ENCODE measurements around the gene RHOG.
A peak's percentile ranks its signal among the peaks of the same experiment; 100 is the strongest.

RHOG gene

DNA sequence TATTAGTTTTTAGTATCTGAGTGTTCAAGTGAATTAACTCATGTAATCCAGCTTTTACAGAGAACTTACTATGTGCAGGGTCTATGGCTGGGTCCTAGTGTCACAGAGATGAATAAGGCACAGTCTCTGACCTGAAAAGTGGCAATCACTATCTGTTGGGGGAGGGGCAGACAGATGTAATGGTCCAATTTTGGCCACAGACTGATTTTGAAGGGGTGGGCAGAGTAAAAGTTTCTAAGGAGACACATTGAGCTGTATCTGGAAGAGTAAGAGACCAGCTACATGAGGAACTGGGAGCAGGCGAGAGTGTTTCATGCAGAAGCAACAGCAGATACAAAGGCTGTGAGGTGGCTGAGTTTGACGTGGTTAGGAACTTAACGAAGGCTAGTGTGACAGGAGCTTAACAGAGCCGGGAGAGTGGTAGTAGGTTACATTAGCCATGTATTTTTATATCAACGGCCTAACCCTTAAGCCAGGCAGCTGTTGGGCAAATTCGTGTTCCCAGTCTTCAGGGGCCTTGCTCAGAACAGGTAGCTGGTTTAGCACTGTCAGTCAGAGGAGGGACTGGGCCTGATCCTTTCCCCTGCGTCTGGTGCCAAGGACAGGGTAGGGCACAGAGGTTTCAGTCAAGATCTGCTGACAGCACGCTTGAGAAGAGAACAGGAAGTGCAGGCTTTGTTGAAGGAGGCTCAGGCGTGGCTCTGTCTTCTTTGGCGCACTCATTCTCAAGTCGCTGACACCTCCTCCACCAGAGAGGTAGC lies 13.3 kb upstream of the RHOG start:
- peak overlapping the region; percentile 88; the same call in 1 of the 2 replicates for H3K4me3 ChIP-seq (ENCODE audit: low read depth, low read length)
- DNase-seq (ENCODE audit: low read depth), result peak; percentile 80

DNA sequence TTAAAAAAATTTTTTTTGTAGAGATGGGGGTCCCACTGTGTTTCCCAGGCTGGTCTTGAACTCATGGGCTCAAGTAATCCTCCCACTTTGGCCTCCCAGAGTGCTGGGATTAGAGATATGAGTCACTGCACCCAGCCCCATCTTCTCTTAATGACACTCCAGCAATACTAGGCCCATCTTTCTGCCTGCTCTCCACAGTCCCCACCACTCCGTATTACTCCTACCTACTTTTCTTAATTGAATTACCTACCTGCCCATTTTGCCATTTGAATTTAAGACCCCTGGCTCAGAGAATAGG lies 12.7 kb upstream of the RHOG start:
- no peak for TF ChIP-seq CTCF (IDR thresholded peaks at IDR 0.05; ENCODE audit: low read depth, low read length, missing control alignments)
- DNase-seq (ENCODE audit: low read depth), result no peak
- no peak overlapping the region for H3K4me3 ChIP-seq (ENCODE audit: low read depth, low read length)

More for the DNA sequence above, 13.3 kb upstream of the RHOG start:
- no peak for TF ChIP-seq CTCF (IDR thresholded peaks at IDR 0.05; ENCODE audit: low read depth, low read length, missing control alignments)

- no peak for DNase-seq (ENCODE audit: low read depth)
- no peak overlapping the region for H3K4me3 ChIP-seq (ENCODE audit: low read depth, low read length)
- peak; percentile 60 for TF ChIP-seq CTCF (IDR thresholded peaks at IDR 0.05; ENCODE audit: low read depth, low read length, missing control alignments)
Observed at GRCh38 chr11:3849297-3849874, 8.6 kb upstream of the RHOG start.

DNA sequence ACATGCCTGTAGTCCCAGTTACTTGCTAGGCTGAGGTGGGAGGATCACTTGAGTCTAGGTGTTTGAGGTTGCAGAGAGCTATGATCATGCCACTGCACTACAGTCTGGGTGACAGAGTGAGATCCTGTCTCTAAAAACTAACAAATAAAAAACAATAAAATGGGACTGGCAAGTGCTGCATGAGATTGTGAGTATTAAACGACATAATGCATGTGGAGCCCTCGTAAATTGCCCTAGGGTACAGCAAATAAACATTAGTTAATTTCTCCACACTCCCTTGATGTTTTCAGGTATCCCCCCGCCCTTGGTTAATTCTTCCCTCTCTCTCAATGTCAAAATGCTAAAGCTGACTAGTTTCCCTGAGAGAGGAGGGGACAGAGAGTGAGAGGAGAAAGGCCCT lies 4.9 kb upstream of the RHOG start:
- TF ChIP-seq CTCF (IDR thresholded peaks at IDR 0.05; ENCODE audit: low read depth, low read length, missing control alignments), result no peak

GRCh38 chr11:3845246-3845645 lies 4.5 kb upstream of the RHOG start:
- TF ChIP-seq CTCF (IDR thresholded peaks at IDR 0.05; ENCODE audit: low read depth, low read length, missing control alignments), result no peak
- DNase-seq (ENCODE audit: low read depth), result no peak
- H3K4me3 ChIP-seq (ENCODE audit: low read depth, low read length), result no peak overlapping the region

More for the DNA sequence above, 4.9 kb upstream of the RHOG start:
- no peak overlapping the region for H3K4me3 ChIP-seq (ENCODE audit: low read depth, low read length)
- no peak for DNase-seq (ENCODE audit: low read depth)

GRCh38 chr11:3843326-3843725 lies 2.6 kb upstream of the RHOG start:
- no peak for DNase-seq (ENCODE audit: low read depth)
- H3K4me3 ChIP-seq (ENCODE audit: low read depth, low read length), result no peak overlapping the region
- no peak for TF ChIP-seq CTCF (IDR thresholded peaks at IDR 0.05; ENCODE audit: low read depth, low read length, missing control alignments)

Measured in GM12864 (cell line).